ENCODE data around the gene BST2.
"Not testable (repeated sequence)": the region's sequence is repeated elsewhere in the genome, so short reads cannot be mapped to it uniquely, and the experiment has no call there.

The BST2 gene

GRCh38 chr19:17385878-17386611 lies 19.4 kb downstream of the BST2 start:
- peak; percentile 40 for DNase-seq

- DNase-seq, result no peak
These were observed 24.8 kb downstream of the BST2 start for GRCh38 chr19:17380426-17381138.

GRCh38 chr19:17379221-17379631 lies 26.2 kb downstream of the BST2 start:
- DNase-seq, result no peak

- no peak for DNase-seq
These were observed 27.2 kb downstream of the BST2 start for GRCh38 chr19:17378271-17378670.

- no peak for DNase-seq
These were observed 28.4 kb downstream of the BST2 start, which contains the start of gene PLVAP for GRCh38 chr19:17376935-17377600. TSS of gene PLVAP (minus strand) at chr19:17377342. CDS start at chr19:17377288, 54 bp downstream.

GRCh38 chr19:17370026-17370587 lies 35.3 kb downstream of the BST2 start:
- DNase-seq, result no peak

GRCh38 chr19:17365361-17365760 lies 40.1 kb downstream of the BST2 start:
- no peak for DNase-seq

- DNase-seq, result not testable (repeated sequence)
These were observed 41.4 kb downstream of the BST2 start for GRCh38 chr19:17363852-17364605.

GRCh38 chr19:17359905-17360800 lies 45.3 kb downstream of the BST2 start:
- no peak for DNase-seq

GRCh38 chr19:17358395-17358794 lies 47.0 kb downstream of the BST2 start:
- DNase-seq, result no peak

- DNase-seq, result no peak
These were observed 47.7 kb downstream of the BST2 start for GRCh38 chr19:17357724-17358123.

GRCh38 chr19:17357078-17357666 lies 48.3 kb downstream of the BST2 start:
- DNase-seq, result no peak

GRCh38 chr19:17353386-17353785 lies 52.0 kb downstream of the BST2 start:
- DNase-seq, result no peak
